Coronary artery (tissue), 2 donors: ENCODE data around the gene MYO1D.

ENCODE experiments used
- DNase-seq: peaks from one replicate; pipeline ENCODE4 v3.0.0-alpha.2; 2017; ENCODE audit warnings: low spot score
- H3K27ac ChIP-seq, 2 donors: fragments of 200-600 bp; sonication (generic); one replicate each; pipeline ENCODE4 v1.5.1; 2016 to 2019
- H3K4me3 ChIP-seq: fragments of 200-600 bp; sonication (generic); 2 replicates; pipeline ENCODE4 v1.5.1; 2016; ENCODE audit warnings: mild to moderate bottlenecking, moderate library complexity
- CTCF ChIP-seq: fragments of 200-600 bp; sonication (generic); IDR thresholded peaks from one replicate; pipeline ENCODE4 v1.5.1; 2019; ENCODE audit warnings: antibody characterized with exemption

Gene MYO1D

GRCh38 chr17:32584792-32585191, 292.1 kb downstream of the MYO1D start:
- H3K4me3 ChIP-seq: no peak overlapping the region
- no peak for TF ChIP-seq CTCF
- no peak for DNase-seq

GRCh38 chr17:32583053-32583452, 293.9 kb downstream of the MYO1D start:
- DNase-seq: no peak
- Histone ChIP-seq H3K27ac (no peak overlapping the region), H3K4me3 (no peak overlapping the region)
- TF ChIP-seq CTCF: no peak

More at GRCh38 chr17:32584792-32585191, 292.1 kb downstream of the MYO1D start:
- no peak overlapping the region for H3K27ac ChIP-seq

DNA sequence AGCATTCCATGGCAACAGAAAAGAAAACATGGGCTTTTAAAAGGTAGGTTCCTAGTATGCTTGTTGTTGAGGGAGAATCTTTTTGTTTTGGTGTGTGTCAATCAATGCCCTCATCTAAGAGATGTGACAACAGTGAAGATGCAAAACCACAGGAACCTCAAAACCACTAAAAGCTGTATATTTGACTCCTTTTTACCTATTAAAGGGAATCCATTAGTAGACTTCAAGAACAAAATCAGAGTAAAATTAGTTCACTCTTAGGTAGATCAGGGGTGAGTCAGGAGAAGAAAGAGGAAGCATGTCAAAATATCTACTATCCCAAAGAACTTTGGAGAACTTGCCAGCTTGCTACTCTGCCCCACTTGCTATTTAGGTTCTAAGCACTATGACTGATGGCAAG, 301.1 kb downstream of the MYO1D start:
- no peak for DNase-seq
- no peak overlapping the region for H3K27ac ChIP-seq
- no peak for TF ChIP-seq CTCF
- no peak overlapping the region for H3K4me3 ChIP-seq

- no peak for TF ChIP-seq CTCF
- Histone ChIP-seq H3K4me3 (no peak overlapping the region), H3K27ac (no peak overlapping the region)
- no peak for DNase-seq
These were observed 306.9 kb downstream of the MYO1D start for GRCh38 chr17:32570081-32570396.

- TF ChIP-seq CTCF: no peak
- no peak for DNase-seq
- Histone ChIP-seq H3K4me3 (no peak overlapping the region), H3K27ac (no peak overlapping the region)
These were observed 307.5 kb downstream of the MYO1D start for GRCh38 chr17:32569171-32570080.

GRCh38 chr17:32568705-32569104, 308.2 kb downstream of the MYO1D start:
- no peak overlapping the region for H3K27ac ChIP-seq
- H3K4me3 ChIP-seq: no peak overlapping the region
- no peak for DNase-seq

More at GRCh38 chr17:32568705-32569104, 308.2 kb downstream of the MYO1D start:
- no peak for TF ChIP-seq CTCF
